ENCODE data around the gene CDK10.

The CDK10 gene

DNA sequence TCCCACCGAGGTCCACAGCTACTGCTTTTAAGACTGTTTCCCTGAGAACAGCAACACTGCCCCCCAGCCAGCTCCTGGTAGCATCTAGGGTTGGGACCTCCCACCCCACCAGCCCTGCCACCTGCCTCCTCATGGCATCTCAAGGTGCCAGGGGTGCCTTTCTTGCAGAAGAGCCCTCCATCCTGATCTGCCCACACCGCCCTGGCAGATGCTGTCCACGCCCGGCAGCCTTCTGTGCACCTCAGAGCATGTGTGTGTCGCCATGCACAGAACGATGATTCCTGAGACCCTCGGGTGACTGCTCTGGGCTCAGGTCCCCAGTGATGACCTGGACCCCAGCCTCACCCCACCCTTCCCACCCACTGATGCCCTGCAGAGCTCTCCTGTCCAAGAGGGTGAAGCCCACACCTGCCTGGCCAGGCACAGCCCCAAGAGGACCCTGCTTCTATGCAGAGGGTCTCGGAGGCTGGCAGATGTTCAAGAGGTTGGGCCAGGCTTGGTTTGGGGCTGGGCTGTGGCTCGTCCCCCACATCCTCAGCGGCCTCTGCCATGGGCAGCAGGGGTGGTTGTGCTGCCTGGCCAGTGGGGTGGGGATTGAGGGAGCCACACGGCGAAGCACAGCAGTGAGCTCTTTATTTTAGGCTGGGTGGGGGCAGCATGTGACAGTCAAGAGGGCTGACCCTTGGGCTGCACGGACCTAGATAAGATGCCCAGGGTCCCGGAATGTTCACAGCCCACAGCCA lies 20.2 kb downstream of the CDK10 start:
- peaks cover 13% of the 10 kb centered on the region for H3K27me3 Mint-ChIP-seq (ENCODE audit: low read depth)
- no peak overlapping the region for H3K27ac Mint-ChIP-seq
- H3K4me1 Mint-ChIP-seq: no peaks in the 10 kb centered on the region
- TF ChIP-seq, protein P1, sequence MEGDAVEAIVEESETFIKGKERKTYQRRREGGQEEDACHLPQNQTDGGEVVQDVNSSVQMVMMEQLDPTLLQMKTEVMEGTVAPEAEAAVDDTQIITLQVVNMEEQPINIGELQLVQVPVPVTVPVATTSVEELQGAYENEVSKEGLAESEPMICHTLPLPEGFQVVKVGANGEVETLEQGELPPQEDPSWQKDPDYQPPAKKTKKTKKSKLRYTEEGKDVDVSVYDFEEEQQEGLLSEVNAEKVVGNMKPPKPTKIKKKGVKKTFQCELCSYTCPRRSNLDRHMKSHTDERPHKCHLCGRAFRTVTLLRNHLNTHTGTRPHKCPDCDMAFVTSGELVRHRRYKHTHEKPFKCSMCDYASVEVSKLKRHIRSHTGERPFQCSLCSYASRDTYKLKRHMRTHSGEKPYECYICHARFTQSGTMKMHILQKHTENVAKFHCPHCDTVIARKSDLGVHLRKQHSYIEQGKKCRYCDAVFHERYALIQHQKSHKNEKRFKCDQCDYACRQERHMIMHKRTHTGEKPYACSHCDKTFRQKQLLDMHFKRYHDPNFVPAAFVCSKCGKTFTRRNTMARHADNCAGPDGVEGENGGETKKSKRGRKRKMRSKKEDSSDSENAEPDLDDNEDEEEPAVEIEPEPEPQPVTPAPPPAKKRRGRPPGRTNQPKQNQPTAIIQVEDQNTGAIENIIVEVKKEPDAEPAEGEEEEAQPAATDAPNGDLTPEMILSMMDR (IDR thresholded peaks at IDR 0.05; ENCODE audit: unreplicated experiment in 3 of 3): no peak
- H3K36me3 Mint-ChIP-seq (ENCODE audit: low read depth): no peaks in the 10 kb centered on the region
- no peak overlapping the region for H3K4me3 Mint-ChIP-seq
- H3K9me3 Mint-ChIP-seq: no peaks in the 10 kb centered on the region

DNA sequence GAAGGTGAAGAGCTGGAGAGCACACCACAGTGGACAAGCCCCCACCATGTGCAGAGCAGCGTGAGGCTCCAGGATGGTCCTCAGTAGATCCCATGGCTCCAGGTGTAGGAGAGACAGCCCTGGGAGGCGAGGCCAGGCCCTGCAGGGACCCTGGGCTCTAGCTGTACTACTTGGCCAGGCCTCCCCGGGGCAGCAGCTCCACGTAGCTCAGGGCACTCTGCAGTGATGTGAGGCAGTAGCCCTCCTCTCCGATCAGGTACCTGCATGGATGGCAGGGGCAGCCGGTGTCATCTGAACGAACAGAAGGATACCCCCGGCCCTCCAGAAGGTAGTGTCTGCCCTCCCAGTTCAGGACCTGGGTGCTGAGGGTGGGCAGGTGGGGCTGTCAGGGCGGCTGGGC lies 21.2 kb downstream of the CDK10 start:
- Mint-ChIP-seq H3K27ac (no peak overlapping the region), H3K27me3 (ENCODE audit: low read depth) (peaks cover 13% of the 10 kb centered on the region), H3K9me3 (no peaks in the 10 kb centered on the region), H3K36me3 (ENCODE audit: low read depth) (no peaks in the 10 kb centered on the region), H3K4me1 (no peaks in the 10 kb centered on the region), H3K4me3 (no peak overlapping the region)
- TF ChIP-seq, protein P1 (IDR thresholded peaks at IDR 0.05; ENCODE audit: unreplicated experiment in 3 of 3): no peak

DNA sequence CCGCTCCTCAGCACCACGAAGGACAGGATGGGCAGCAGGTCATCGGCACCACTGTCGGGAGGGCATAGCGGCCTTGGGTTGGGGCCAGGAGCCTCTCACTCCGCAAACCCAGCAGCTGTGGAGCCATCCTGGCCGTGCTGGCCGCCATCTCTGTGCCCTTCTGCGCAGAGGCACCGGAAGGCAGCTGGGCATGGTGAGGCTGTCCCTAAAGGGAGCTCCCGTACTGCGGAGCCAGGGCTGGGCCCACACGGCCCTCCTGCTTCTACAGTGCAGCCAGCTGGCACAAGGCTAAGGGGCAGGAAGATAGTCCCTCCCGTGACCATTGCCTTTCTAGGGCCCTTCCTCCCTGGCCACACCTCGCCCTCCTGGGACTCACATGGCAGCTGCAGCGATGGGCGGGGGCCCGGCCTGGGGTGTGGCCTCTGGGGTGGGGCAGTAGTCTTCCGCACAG lies 22.0 kb downstream of the CDK10 start:
- peaks cover 7% of the 10 kb centered on the region for H3K27me3 Mint-ChIP-seq (ENCODE audit: low read depth)
- no peaks in the 10 kb centered on the region for H3K4me1 Mint-ChIP-seq
- no peak overlapping the region for H3K4me3 Mint-ChIP-seq
- TF ChIP-seq, protein P1 (IDR thresholded peaks at IDR 0.05; ENCODE audit: unreplicated experiment in 3 of 3): no peak
- H3K27ac Mint-ChIP-seq: no peak overlapping the region
- H3K9me3 Mint-ChIP-seq: no peaks in the 10 kb centered on the region
- no peaks in the 10 kb centered on the region for H3K36me3 Mint-ChIP-seq (ENCODE audit: low read depth)

DNA sequence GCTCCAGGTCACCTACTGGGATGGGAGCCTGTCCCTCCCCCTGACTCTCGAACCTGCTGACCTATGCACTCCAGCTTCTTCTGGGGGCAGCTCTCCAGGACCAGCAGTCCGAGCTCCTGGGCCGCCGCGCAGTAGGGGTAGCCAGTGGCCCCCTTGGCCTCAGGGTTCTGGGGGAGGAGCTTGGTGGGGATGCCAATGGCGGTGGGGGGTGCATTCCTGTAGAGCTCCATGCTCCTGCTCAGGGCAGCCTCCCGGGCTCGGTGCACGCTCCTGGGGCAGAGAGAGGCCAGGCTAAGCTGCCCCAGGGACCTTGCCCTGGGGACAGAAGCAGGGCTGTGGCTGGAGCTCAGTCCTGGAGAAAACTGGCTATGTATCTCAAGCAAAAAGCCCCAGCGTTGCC lies 22.7 kb downstream of the CDK10 start:
- TF ChIP-seq, protein P1 (IDR thresholded peaks at IDR 0.05; ENCODE audit: unreplicated experiment in 3 of 3): no peak
- Mint-ChIP-seq H3K9me3 (no peaks in the 10 kb centered on the region), H3K27me3 (ENCODE audit: low read depth) (peaks cover 4% of the 10 kb centered on the region), H3K27ac (no peak overlapping the region), H3K4me3 (no peak overlapping the region), H3K36me3 (ENCODE audit: low read depth) (no peaks in the 10 kb centered on the region), H3K4me1 (no peaks in the 10 kb centered on the region)

DNA sequence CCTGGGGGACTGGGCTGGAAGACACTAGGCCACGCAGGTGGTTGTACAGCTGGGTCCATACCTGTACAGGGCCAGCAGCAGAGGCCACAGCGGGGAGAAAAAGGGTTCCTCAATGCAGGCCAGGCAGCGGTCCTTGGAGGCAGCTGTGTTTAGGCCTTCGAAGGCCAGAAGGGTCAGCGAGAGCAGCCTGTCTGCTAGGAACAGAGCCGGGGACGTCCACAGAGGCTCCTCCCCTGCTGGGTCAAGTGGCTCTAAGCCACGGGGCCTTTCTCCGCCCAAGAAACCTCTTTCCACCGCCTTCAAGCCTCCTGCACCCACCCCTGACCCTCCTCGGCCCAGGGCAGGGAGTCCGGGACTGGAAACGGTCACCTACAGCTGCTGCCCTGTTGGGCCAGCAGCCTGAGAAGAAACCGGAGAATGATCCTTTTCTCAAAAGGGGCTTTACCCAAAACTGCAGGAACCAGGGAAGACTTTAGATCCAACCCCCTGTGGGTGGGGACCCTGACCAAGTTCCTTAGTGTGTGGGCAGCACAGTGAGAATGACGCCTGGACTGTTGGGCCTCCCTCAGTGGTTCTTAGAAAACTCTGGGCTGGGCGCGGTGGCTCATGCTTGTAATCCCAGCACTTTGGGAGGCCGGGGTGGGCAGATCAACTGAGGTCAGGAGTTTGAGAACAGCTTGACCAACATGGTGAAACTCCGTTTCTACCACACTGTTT lies 23.4 kb downstream of the CDK10 start:
- Mint-ChIP-seq H3K27me3 (ENCODE audit: low read depth) (peaks cover 4% of the 10 kb centered on the region), H3K36me3 (ENCODE audit: low read depth) (peaks cover 2% of the 10 kb centered on the region), H3K9me3 (no peaks in the 10 kb centered on the region), H3K4me3 (peak overlapping the region; percentile 63 to 71 (median 64)), H3K4me1 (peaks cover 2% of the 10 kb centered on the region), H3K27ac (peak overlapping the region in 2 of 3 experiments; percentile 33 to 53)
- TF ChIP-seq, protein P1 (IDR thresholded peaks at IDR 0.05; ENCODE audit: unreplicated experiment in 3 of 3): no peak

All from nephron (organoid).